LoVo (cell line): ENCODE measurements around the gene PIK3IP1.
A peak's percentile ranks its signal among the peaks of the same experiment; 100 is the strongest.

ENCODE experiments used
- DNase-seq: peaks from one replicate; pipeline ENCODE4 v3.0.0-alpha.2; 2016; ENCODE audit warnings: low spot score

Gene PIK3IP1

DNA sequence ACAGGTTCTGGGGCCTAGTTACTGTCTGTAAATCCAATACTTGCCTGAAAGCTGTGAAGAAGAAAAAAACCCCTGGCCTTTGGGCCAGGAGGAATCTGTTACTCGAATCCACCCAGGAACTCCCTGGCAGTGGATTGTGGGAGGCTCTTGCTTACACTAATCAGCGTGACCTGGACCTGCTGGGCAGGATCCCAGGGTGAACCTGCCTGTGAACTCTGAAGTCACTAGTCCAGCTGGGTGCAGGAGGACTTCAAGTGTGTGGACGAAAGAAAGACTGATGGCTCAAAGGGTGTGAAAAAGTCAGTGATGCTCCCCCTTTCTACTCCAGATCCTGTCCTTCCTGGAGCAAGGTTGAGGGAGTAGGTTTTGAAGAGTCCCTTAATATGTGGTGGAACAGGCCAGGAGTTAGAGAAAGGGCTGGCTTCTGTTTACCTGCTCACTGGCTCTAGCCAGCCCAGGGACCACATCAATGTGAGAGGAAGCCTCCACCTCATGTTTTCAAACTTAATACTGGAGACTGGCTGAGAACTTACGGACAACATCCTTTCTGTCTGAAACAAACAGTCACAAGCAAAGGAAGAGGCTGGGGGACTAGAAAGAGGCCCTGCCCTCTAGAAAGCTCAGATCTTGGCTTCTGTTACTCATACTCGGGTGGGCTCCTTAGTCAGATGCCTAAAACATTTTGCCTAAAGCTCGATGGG, 13.5 kb downstream of the PIK3IP1 start:
- no peak for DNase-seq

DNA sequence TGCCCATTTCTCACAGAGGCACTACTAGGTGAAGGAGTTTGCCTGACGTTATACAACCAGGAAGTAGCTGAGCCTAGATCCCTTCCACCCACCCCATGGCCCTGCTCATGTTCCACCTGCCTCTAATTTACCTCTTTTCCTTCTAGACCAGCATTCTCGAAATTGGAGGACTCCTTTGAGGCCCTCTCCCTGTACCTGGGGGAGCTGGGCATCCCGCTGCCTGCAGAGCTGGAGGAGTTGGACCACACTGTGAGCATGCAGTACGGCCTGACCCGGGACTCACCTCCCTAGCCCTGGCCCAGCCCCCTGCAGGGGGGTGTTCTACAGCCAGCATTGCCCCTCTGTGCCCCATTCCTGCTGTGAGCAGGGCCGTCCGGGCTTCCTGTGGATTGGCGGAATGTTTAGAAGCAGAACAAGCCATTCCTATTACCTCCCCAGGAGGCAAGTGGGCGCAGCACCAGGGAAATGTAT, 14.1 kb downstream of the PIK3IP1 start:
- DNase-seq, result no peak

- no peak for DNase-seq
Measured at GRCh38 chr22:31277741-31278140, 14.5 kb downstream of the PIK3IP1 start.

- DNase-seq, result no peak
Measured at GRCh38 chr22:31276426-31277167, 15.7 kb downstream of the PIK3IP1 start.

DNA sequence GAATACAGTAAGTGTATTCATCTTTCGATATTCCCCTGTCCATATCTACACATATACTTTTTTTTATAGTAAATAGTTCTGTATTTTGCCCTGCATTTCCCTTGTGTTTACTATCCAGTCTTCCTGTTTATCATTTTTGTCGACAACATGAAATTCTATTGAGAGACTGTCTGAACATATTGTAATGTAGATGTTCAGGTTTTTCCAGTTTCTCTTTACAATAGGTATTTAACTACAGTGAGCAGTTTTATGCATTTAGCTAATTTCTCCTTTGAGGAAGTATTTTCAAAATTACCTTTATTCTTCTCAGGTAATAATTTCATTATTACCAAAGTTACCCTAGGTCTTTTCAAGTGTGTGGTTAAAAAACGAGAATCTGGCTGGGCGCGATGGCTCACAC, 16.7 kb downstream of the PIK3IP1 start:
- no peak for DNase-seq

DNA sequence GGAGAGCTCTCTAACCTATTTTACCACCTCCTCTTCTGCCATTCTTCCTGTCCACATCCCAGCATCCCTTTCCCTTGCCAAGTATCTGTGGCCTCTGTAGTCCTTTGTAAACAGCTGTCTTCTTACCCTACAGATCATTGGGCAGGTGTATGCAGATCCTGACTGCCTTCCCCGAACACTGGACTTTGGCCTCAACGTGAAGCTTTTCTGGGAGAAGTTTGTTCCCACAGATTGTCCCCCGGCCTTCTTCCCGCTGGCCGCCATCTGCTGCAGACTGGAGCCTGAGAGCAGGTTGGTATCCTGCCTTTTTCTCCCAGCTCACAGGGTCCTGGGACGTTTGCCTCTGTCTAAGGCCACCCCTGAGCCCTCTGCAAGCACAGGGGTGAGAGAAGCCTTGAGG, 17.3 kb downstream of the PIK3IP1 start:
- no peak for DNase-seq

DNA sequence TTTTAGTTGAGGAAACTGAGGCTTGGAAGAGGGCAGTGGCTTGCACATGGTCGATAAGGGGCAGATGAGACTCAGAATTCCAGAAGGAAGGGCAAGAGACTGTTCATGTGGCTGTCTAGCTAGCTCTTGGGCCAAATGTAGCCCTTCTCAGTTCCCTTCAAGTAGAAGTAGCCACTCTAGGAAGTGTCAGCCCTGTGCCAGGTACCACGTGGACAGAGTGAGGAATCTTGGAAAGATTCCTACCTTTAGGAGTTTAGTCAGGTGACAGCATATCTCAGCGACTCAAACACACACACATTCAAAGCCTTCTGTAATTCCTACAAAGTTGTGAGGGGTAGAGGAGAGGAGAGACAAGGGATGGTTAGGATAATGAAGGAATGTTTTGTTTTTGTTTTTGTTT, 18.3 kb downstream of the PIK3IP1 start:
- no peak for DNase-seq

DNA sequence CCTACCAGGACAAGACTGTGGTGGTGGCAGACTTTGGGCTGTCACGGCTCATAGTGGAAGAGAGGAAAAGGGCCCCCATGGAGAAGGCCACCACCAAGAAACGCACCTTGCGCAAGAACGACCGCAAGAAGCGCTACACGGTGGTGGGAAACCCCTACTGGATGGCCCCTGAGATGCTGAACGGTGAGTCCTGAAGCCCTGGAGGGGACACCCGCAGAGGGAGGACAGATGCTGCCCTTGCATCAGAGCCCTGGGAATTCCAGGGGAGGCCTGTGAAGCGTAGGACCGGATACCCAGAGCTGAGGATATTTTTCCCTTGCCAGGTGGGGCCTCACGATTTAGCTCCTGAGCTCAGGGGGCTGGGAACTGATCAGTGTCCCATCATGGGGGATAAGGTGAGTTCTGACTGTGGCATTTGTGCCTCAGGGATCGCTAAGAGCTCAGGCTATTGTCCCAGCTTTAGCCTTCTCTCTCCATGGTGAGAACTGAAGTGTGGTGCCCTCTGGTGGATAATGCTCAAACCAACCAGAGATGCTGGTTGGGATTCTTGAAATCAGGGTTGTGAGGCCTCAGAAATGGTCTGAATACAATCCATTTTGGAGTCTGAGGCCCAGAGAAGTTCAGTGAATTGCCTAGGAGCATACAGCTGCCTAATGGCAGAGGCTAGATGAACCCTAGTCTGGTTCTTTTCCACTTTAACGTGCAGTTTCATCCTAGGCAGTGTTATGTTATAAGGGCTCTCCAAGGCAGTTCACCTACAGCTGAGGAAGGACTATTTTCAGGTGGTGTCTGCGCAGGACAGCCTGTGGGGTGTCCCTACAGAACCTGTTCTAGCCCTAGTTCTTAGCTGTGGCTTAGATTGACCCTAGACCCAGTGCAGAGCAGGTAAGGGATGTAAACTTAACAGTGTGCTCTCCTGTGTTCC, 19.5 kb downstream of the PIK3IP1 start:
- peak; percentile 42 for DNase-seq

- DNase-seq, result no peak
Measured at GRCh38 chr22:31271485-31271884, 20.8 kb downstream of the PIK3IP1 start.

DNA sequence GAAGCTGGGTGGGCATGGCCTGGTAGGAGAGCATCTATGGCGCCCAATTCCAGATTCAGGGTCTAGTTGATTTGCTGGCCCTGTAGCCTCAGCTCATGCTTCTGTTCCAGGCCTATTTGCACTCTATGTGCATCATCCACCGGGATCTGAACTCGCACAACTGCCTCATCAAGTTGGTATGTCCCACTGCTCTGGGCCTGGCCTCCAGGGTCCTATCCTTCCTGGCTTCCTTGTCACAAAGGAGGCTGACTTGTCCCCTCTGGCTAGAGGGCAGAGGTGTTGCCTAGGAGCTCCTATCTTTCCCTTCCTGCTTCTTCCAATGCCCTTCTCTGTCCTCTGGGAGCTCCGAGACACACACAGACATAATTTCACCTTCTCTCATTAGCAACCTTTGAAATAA, 21.3 kb downstream of the PIK3IP1 start:
- no peak for DNase-seq

DNA sequence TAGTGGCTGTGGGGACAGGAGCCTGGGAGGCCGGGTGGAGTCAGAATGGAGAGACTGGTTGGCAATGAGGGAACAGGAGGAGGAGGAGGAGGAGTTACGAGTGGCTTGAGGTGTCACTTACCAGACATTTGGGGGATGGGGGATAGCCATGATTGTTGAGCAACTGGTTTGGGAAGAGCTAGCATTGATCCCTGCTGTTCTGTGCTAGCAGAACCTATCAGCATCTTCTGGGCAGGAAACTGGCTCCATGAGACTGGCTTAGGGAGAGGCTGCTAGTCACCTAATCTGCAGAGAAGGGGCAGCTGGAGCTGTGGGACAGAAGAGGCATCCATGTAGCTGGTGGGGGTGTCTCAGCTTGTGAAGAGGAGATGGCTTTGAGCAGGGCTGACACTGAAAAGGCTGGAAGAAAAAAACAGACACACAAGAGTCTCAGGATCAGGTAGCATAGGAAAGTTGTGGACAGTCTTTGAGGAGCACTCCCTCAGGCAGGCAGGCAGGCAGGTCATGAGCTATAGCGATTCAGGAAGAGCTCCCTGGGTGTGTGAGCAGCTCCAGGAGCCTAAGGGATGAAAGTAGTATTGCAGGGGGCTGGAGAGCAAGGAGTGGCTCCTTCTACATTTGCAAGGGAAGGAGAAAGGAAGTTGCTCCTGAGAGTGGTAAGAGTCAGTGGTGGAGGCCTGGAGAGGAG, 22.3 kb downstream of the PIK3IP1 start:
- DNase-seq, result no peak

DNA sequence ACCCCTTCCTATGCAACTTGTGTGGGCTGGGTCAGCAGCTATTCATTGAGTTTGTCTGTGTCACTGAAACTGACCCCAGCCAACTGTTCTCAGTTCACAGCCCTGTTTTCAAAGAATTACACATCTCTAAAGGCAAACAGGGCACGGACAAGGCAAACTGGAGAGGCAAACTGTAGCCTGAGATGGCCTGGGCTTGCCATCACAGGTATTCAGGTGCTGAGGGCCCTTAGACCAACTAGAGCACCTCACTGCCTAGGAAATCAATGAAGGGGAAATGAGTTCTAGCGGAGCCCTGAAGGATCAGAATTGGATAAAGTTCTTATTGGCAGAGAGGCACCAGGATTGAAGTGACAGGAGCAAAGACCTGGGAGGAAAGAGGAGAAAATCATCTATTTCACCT, 24.0 kb downstream of the PIK3IP1 start:
- DNase-seq, result no peak

DNA sequence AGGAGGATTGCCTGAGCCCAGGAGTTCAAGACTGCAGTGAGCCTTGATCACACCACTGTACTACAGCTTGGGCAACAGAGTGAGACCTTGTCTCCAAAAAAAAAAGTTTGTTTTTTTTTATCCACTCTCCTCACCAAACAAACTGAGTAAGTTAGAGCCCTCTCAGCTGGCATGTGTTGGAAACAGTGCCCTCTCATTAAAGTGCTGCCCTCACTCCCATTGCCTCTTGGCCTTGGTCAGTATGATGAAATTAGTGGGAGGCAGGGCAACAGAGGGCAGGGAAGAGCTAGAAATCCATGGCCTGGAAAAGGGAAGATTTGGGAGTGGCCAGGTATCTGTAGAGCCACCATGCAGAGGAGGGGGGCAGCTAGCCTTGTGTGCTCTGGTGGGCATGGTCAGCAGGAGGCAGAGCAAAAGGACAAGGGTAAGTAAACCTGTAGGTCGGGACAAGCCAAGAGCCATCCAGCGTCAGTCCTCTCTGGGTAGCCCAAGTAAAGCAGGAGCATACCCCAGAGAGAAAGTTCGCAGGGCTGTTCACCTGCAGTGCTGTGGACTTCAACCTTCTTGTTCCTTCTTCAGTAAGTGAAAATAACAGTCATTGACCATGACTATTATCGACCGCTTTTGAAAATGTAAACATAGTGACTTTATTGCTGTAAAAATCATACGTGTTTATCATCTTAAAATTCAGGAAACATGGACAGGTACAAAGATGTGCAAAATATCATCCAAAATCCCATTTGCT, 28.2 kb downstream of the PIK3IP1 start:
- DNase-seq, result no peak

DNA sequence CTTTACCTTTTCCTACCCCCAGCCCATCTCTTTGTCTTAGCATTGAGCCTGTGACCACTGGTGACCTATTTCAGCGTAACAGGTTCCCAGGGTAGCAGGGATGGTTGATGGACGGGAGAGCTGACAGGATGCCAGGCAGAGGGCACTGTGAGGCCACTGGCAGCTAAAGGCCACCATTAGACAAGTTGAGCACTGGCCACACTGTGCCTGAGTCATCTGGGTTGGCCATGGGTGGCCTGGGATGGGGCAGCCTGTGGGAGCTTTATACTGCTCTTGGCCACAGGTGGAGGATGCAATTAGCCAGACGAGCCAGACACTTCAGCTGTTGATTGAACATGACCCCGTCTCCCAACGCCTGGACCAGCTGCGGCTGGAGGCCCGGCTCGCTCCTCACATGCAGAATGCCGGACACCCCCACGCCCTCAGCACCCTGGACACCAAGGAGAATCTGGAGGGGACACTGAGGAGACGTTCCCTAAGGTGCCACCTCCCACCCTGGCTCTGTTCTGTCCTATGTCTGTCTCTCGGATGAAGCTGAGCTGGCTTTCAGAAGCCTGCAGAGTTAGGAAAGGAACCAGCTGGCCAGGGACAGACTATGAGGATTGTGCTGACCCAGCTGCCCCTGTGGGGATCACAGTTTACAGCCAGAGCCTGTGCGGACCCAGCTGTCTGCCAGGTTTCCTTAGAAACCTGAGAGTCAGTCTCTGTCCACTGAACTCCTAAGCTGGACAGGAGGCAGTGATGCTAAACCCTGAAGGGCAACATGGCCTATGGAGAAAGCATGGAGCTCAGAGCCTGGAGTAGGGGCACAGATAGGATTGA, 29.8 kb downstream of the PIK3IP1 start:
- DNase-seq, result no peak

DNA sequence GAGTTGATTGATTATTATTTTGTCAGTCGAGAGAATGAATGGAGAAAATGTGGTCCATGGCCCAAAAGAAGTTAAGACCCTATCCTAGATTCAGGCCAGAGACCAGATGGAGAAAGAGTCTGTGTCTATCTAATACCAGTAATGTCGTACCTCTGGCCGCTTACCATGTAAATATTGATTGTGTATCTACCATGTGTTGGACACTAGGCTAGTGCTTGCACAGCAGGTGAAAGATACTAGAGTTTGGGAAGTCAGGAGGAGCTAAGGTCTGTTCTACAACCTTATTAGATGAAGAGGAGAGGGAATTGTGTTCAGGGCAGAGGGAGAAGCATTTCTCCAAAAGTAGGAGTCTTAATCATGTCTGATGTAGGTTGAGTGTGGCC, 31.8 kb downstream of the PIK3IP1 start:
- DNase-seq, result no peak

- no peak for DNase-seq
Measured at GRCh38 chr22:31259798-31260473, 32.4 kb downstream of the PIK3IP1 start.

GRCh38 chr22:31253949-31254348, 38.3 kb downstream of the PIK3IP1 start:
- DNase-seq, result peak; percentile 67

DNA sequence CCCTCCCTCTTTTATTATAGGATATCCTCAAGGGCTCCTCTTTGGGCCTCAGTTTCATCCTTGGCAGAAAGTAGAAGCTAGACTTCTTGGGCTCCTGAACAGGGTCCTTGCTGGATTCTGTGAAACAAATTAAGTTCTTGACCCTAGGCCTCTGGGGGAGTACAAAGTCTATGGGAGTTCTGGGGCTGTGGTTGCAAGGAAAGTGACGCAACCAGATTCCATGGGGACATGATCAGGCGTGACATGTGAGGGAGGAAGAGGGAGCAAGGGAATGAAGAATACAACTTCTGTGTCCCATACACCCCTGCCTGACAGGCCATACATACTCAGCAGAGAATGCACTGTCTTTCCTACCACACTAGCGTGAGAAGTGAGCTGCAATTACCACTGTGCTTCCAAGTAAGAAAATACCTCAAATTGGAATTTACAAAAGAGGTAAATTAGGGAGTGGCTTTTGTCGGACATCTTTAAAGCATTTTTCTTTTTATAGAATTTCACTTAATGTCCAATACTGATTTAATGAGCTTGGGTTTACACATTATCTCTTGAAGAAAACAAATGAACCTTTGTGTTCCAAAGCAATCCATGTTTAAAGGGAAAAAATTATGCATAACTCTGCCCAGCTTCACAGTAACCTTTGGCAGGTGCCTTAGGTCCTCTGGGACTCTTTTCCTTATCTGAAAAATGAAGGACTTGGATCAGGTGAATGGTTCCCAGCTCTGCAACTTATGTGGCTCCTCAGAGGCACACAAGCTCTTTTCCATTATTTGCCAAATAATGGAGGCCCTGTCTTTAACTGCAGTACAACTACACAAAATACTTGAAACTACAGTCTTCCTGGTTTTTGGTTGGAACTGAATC, 41.3 kb downstream of the PIK3IP1 start:
- DNase-seq, result peak; percentile 65
